Cardiac fibroblast (primary cell): ENCODE measurements around the gene ZDBF2.

Experiments
- DNase-seq, 2 donors: peaks; one replicate each; pipeline versions ENCODE4 v3.0.0 to v3.0.0-alpha.2; 2010; ENCODE audit warnings: low read depth in 2 of 2
- H3K4me3 ChIP-seq, 2 donors: replicated peaks in 1 of 2; 1 replicate in 1 of 2; 2 replicates in 1 of 2; pipeline ENCODE4 v1.5.1; 2011; ENCODE audit warnings: low read depth in 2 of 2, low read length in 2 of 2, mild to moderate bottlenecking in 2 of 2, moderate library complexity in 1 of 2
- TF ChIP-seq, protein P1 (sequence below): IDR thresholded peaks from one replicate; pipeline ENCODE4 v1.5.1; 2011; ENCODE audit warnings: low read depth, mild to moderate bottlenecking, low read length, inconsistent platforms

Gene ZDBF2

DNA sequence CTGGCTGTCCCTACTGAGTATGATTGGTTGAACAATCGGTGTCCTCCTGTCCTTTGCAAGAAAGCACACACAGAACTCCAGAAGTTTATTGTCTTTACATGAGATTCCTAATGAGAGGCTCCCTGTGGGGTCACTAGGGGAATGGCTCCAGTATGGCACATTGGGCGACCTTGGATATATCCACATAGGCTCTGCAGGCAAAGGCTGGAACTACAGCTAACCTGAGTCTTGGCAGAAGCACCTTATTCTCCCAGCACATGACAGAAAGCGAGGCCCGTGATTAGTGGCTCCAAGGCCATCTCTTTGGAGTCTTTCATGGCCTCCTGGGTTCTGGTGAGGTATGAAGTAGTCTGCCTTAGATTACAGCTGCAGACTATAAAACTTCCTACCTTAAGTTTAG is 49.0 kb downstream of the ZDBF2 start:
- no peak for DNase-seq
- TF ChIP-seq, protein P1, sequence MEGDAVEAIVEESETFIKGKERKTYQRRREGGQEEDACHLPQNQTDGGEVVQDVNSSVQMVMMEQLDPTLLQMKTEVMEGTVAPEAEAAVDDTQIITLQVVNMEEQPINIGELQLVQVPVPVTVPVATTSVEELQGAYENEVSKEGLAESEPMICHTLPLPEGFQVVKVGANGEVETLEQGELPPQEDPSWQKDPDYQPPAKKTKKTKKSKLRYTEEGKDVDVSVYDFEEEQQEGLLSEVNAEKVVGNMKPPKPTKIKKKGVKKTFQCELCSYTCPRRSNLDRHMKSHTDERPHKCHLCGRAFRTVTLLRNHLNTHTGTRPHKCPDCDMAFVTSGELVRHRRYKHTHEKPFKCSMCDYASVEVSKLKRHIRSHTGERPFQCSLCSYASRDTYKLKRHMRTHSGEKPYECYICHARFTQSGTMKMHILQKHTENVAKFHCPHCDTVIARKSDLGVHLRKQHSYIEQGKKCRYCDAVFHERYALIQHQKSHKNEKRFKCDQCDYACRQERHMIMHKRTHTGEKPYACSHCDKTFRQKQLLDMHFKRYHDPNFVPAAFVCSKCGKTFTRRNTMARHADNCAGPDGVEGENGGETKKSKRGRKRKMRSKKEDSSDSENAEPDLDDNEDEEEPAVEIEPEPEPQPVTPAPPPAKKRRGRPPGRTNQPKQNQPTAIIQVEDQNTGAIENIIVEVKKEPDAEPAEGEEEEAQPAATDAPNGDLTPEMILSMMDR, result no peak
- H3K4me3 ChIP-seq, result no peak overlapping the region

DNA sequence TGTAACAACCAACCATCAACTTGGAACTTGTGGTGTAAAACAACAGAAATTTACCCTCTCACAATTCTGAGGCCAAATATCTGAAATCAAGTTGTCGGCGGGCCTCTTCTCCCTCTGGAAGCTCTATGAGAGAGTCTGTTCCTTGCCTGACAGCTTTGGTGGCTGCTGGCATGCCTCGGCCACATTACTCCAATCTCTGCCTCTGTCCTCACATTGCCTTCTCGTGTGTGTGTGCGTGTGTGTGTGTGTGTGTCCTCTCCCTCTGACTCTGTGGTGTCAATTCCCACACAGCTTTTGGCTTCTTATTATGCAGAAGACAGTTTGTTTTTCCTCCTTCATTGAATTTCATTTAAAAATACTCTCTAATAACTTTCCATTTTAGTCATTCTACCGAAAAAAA is 50.4 kb downstream of the ZDBF2 start:
- TF ChIP-seq, protein P1, result no peak
- no peak overlapping the region for H3K4me3 ChIP-seq
- DNase-seq, result no peak

DNA sequence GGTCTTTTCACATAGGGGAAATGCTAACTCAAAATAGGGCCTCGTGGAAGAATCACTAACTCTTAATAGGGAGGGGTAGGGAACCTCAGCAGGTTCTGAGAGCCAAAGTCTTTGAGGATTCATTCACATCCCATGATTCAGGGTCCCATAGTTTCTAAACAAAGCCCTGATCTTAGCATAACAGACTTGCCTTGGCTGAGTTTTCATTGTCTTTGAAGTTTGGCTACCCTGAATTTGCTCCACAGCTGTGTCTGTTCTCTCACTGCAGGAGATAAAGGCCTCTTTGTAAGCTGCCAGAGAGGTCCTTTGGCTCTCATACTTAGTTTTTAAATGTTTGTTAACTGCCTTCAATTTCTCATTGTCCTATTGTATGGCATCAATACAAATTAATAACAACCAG is 54.5 kb downstream of the ZDBF2 start:
- TF ChIP-seq, protein P1, result no peak
- no peak overlapping the region for H3K4me3 ChIP-seq
- DNase-seq, result no peak

DNA sequence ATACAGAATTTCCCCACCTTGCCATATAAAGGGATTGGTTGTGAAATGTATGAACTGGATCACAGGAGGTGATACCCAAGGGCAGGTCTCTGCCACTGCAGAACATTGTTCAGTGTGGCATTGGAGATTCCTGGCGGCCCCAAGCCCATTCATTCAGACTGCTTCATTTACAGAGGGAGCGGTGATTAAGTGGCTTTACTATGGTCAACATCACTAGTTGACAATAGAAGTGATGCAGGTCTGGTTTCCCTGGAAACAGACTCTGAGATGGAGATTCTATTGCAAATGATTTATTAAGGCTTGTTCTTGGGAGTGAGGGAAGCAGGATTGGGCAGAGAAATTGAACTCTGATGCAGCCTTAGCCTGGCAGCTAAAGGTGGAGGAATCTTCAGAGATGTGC is 62.4 kb downstream of the ZDBF2 start:
- no peak overlapping the region for H3K4me3 ChIP-seq
- no peak for DNase-seq
- TF ChIP-seq, protein P1, result no peak

DNA sequence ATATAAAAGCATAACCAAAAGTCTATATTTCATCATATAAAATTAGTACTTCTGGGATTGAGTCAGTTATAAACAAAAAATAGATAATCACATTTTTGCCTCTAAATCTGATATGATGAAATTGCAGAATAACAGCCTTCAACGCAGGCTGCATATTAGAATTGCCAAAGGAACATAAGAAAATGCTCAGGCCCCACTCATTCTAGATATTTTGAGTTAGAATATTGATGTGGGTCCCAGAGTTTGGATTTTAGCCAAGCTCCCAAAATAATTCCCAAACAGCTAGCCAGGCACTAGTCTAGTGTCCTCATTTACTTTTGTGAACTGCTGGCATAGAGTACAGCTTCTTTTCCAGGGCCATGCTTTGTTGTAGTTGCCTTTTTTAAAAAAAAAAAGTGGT is 63.5 kb downstream of the ZDBF2 start:
- no peak overlapping the region for H3K4me3 ChIP-seq
- TF ChIP-seq, protein P1, result no peak
- no peak for DNase-seq

DNA sequence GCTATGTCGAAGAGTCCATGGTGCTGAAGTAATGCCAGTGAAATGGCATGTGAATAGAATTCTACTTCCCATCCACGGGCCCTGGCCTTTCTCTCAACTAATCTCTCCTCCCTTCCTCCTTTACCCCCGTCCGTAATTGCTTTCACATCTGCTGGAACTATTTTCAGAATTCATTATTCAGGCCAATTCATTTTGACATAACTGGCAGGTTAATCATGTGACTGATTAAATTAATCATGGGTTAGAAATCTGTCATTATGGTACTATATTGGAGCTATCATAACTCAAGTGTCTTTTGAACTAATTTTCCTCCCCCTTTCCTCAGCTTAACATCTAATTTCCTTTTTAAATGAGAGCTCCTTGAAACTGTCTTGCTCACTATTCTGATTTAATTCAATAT is 66.9 kb downstream of the ZDBF2 start:
- H3K4me3 ChIP-seq, result no peak overlapping the region
- TF ChIP-seq, protein P1, result no peak
- DNase-seq, result no peak

DNA sequence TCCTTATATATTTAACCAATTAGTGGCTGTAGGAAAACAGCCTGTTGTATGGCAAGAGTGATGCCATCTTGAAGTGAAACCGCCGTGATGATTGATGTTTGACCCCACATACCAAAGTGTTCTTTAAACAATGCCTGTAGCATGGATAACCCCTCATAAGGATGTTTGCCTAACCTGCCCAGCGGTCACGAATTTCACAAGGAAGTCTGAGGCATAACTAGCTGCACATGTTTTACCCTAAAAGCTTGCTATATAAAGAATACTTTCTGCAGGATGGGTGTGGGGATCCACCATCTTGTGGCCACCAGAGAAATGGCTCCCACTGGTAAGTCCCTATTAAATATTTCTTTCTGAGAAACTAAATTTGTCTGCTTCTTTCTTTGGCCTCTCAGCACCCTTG is 68.7 kb downstream of the ZDBF2 start:
- no peak for DNase-seq
- H3K4me3 ChIP-seq, result no peak overlapping the region
- TF ChIP-seq, protein P1, result no peak
